ENCODE measurements around the gene PPP2R3B. TPM values are rescaled to one million over a fixed set of nuclear protein-coding genes. Genes with fewer than 3 reads are reported as not detected.
A peak's percentile ranks its signal among the peaks of the same experiment; 100 is the strongest.

Gene PPP2R3B
- total RNA-seq, 1 experiment from 2014 or later, result 19.1 TPM

DNA sequence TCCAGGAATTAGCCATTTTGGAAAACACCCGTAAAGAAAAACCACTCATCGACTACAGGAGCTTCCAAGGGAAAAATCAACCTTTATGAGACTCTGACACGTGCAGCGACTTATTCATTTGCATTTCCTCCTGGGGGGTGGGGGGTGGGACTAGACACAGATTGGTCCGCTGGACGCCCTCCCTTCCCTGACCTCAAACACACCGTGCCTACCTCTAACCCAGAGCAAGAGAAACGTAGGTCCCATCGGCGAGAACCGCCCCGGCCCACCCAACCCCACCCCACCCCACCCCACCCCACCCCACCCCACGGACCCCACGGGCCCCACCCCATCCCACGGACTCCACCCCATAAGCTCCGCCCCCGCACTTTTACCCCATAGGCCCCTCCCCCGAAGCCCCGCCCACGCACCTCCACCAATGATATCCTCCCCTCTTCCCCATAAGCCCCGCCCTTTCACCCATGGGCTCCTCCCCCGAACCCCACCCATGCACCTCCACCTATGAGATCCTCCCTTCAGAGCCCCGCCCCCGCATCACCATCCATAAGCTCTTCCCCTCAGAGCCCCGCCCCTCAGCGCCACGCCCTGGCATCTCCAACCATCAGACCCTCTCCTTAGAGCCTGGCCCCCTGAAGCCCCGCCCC lies 69.2 kb downstream of the PPP2R3B start:
- Histone ChIP-seq H3K4me1 (ENCODE audit: control insufficient read depth in 1 of 2, insufficient read depth in 2 of 2, low read length in 2 of 2) (peaks cover 0 to 12% of the 10 kb centered on the region in 2 experiments), H2AFZ (ENCODE audit: low read depth, low read length, poor library complexity, severe bottlenecking) (no peak overlapping the region), H3K4me3 (replicated peaks in 1 of 2; ENCODE audit: low read depth in 1 of 2, low read length in 2 of 2) (peak overlapping the region; percentile 62 to 63), H3K9me3 (ENCODE audit: control insufficient read depth in 1 of 2, insufficient read depth in 1 of 2, low read depth in 1 of 2, low read length in 2 of 2) (no peaks in the 10 kb centered on the region), H3K9me2 (ENCODE audit: insufficient read depth) (no peaks in the 10 kb centered on the region), H3K27me3 (ENCODE audit: insufficient read depth, low read length) (no peaks in the 10 kb centered on the region), H3K4me2 (ENCODE audit: low read length) (peak overlapping the region; percentile 51), H3K9ac (ENCODE audit: low read length) (no peak overlapping the region), H3K36me3 (ENCODE audit: control insufficient read depth in 1 of 2, insufficient read depth in 2 of 2, low read length in 2 of 2) (no peaks in the 10 kb centered on the region), H3K27ac (ENCODE audit: low read depth, low read length) (0 out of 2 replicates have a peak overlapping the region, but pooled peaks have one; percentile 35), H4K20me1 (ENCODE audit: insufficient read depth) (no peaks in the 10 kb centered on the region), H3K79me2 (ENCODE audit: insufficient read depth, low read length) (peaks cover 13% of the 10 kb centered on the region; the same call in 1 of the 2 replicates)
- TF ChIP-seq EGR1 (IDR thresholded peaks at IDR 0.05; ENCODE audit: low read depth) (no peak), EZH2phosphoT487 (IDR thresholded peaks at IDR 0.05; ENCODE audit: borderline replicate concordance) (no peak), CEBPB (IDR thresholded peaks at IDR 0.05; ENCODE audit: low read depth) (no peak), TCF7L2 (IDR thresholded peaks at IDR 0.05; ENCODE audit: borderline replicate concordance, extremely low read depth, insufficient read depth, insufficient read length) (no peak), SIN3A (IDR thresholded peaks at IDR 0.05; ENCODE audit: low read depth) (no peak), JUND (IDR thresholded peaks at IDR 0.05) (no peak), ZFX (IDR thresholded peaks at IDR 0.05) (no peak), EZH2 (IDR thresholded peaks at IDR 0.05) (no peak), SP1 (IDR thresholded peaks at IDR 0.05; ENCODE audit: low read depth) (no peak), POLR2A (IDR thresholded peaks at IDR 0.05; ENCODE audit: borderline replicate concordance, extremely low read depth, insufficient read depth, insufficient read length) (no peak), FOSL1 (IDR thresholded peaks at IDR 0.05; ENCODE audit: low read depth) (no peak), YY1 (IDR thresholded peaks at IDR 0.05; ENCODE audit: extremely low read depth, insufficient replicate concordance, low read depth, low read length) (no peak), ZBTB33 (IDR thresholded peaks at IDR 0.05; ENCODE audit: extremely low read depth, insufficient replicate concordance, low read length) (no peak), ELF1 (IDR thresholded peaks at IDR 0.05; ENCODE audit: borderline replicate concordance, low read depth) (no peak), RAD21 (IDR thresholded peaks at IDR 0.05; ENCODE audit: low read depth) (no peak), SRF (IDR thresholded peaks at IDR 0.05; ENCODE audit: low read depth) (no peak)
- TF ChIP-seq, protein P1, sequence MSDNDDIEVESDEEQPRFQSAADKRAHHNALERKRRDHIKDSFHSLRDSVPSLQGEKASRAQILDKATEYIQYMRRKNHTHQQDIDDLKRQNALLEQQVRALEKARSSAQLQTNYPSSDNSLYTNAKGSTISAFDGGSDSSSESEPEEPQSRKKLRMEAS (IDR thresholded peaks at IDR 0.05), result no peak
- TF ChIP-seq, protein P2, sequence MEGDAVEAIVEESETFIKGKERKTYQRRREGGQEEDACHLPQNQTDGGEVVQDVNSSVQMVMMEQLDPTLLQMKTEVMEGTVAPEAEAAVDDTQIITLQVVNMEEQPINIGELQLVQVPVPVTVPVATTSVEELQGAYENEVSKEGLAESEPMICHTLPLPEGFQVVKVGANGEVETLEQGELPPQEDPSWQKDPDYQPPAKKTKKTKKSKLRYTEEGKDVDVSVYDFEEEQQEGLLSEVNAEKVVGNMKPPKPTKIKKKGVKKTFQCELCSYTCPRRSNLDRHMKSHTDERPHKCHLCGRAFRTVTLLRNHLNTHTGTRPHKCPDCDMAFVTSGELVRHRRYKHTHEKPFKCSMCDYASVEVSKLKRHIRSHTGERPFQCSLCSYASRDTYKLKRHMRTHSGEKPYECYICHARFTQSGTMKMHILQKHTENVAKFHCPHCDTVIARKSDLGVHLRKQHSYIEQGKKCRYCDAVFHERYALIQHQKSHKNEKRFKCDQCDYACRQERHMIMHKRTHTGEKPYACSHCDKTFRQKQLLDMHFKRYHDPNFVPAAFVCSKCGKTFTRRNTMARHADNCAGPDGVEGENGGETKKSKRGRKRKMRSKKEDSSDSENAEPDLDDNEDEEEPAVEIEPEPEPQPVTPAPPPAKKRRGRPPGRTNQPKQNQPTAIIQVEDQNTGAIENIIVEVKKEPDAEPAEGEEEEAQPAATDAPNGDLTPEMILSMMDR (IDR thresholded peaks at IDR 0.05 in 2 of 3, conservative IDR thresholded peaks at IDR 0.05 in 1 of 3; ENCODE audit: borderline replicate concordance in 1 of 3, insufficient read depth in 1 of 3, low read depth in 2 of 3, low read length in 2 of 3), result no peak
- TF ChIP-seq, protein P3, sequence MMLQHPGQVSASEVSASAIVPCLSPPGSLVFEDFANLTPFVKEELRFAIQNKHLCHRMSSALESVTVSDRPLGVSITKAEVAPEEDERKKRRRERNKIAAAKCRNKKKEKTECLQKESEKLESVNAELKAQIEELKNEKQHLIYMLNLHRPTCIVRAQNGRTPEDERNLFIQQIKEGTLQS (IDR thresholded peaks at IDR 0.05), result no peak
- ATAC-seq (no peak), DNase-seq (ENCODE audit: low read depth, low spot score) (no peak)
- ChIA-PET CTCF (no interaction called here), RAD21 (ENCODE audit: low non-redundant PET in 1 of 2, low total read pairs in 2 of 2, uncharacterized antibody in 2 of 2, unreplicated experiment in 2 of 2) (no interaction called here), POLR2A (no interaction called here)
- no TSS peak for BruUV-seq (replicated peaks)
- intact Hi-C loops (cut with micrococcal nuclease), result loop anchor here (5.0 kb wide), 1 partner anchor 40 kb away; no protein-coding TSS in a partner anchor

Data from HCT116 (cell line).